Mesenchymal stem cell (in vitro differentiated cells and primary cell): ENCODE measurements around the gene GSTO2.
A peak's percentile ranks its signal among the peaks of the same experiment; 100 is the strongest.

ENCODE experiments used
- DNase-seq: peaks from one replicate; pipeline ENCODE4 v3.0.0-alpha.2; 2013
- H2AFZ ChIP-seq: one replicate; pipeline ENCODE4 v1.6.1; 2013; ENCODE audit warnings: low read depth, mild to moderate bottlenecking, control low read depth, inconsistent platforms, low read length, moderate library complexity
- H2AK5ac ChIP-seq: 2 replicates; pipeline ENCODE4 v1.6.1; 2013; ENCODE audit warnings: low read length, moderate library complexity, mild to moderate bottlenecking, inconsistent platforms; ENCODE audit not compliant: severe bottlenecking
- H2BK120ac ChIP-seq: one replicate; pipeline ENCODE4 v1.6.1; 2013; ENCODE audit warnings: low read depth, mild to moderate bottlenecking, inconsistent platforms, low read length, moderate library complexity
- H2BK12ac ChIP-seq, 2 experiments: one replicate each; pipeline ENCODE4 v1.6.1; 2013; ENCODE audit warnings: inconsistent platforms in 2 of 2, low read length in 2 of 2, mild to moderate bottlenecking in 2 of 2, moderate library complexity in 2 of 2, control low read depth in 1 of 2
- H2BK15ac ChIP-seq: one replicate; pipeline ENCODE4 v1.6.1; 2013; ENCODE audit warnings: mild to moderate bottlenecking, low read depth, inconsistent platforms; ENCODE audit not compliant: poor library complexity, severe bottlenecking
- H2BK5ac ChIP-seq: 2 replicates; pipeline ENCODE4 v1.6.1; 2013; ENCODE audit warnings: low read depth, mild to moderate bottlenecking, low read length, control low read depth, inconsistent platforms; ENCODE audit not compliant: poor library complexity, severe bottlenecking
- H3K14ac ChIP-seq, 2 experiments: one replicate each; pipeline ENCODE4 v1.6.1; 2013; ENCODE audit warnings: inconsistent platforms in 2 of 2, low read length in 2 of 2, control low read depth in 1 of 2, mild to moderate bottlenecking in 1 of 2, moderate library complexity in 1 of 2
- H3K18ac ChIP-seq, 2 experiments: one replicate each; pipeline ENCODE4 v1.6.1; 2013; ENCODE audit warnings: inconsistent platforms in 2 of 2, low read length in 2 of 2, control low read depth in 1 of 2, low read depth in 1 of 2, mild to moderate bottlenecking in 1 of 2
- H3K23ac ChIP-seq, 2 experiments: one replicate each; pipeline ENCODE4 v1.6.1; 2013; ENCODE audit warnings: inconsistent platforms in 2 of 2, low read length in 2 of 2, mild to moderate bottlenecking in 2 of 2, moderate library complexity in 2 of 2, control low read depth in 1 of 2
- H3K27ac ChIP-seq: 2 replicates; pipeline ENCODE4 v1.5.1; 2013; ENCODE audit warnings: mild to moderate bottlenecking, moderate library complexity, low read length, control low read depth, inconsistent platforms; ENCODE audit not compliant: poor library complexity, severe bottlenecking
- H3K27me3 ChIP-seq, 2 experiments: 2 replicates each; pipeline versions ENCODE4 v1.6.1 to v1.7.0; 2013; ENCODE audit warnings: low read length in 2 of 2, mild to moderate bottlenecking in 2 of 2, moderate library complexity in 2 of 2, control low read depth in 1 of 2, inconsistent platforms in 1 of 2; ENCODE audit not compliant: control insufficient read depth in 1 of 2, insufficient read depth in 1 of 2
- H3K36me3 ChIP-seq, 2 experiments: 2 replicates each; pipeline versions ENCODE4 v1.6.1 to v1.7.0; 2013; ENCODE audit warnings: low read length in 2 of 2, control low read depth in 1 of 2, inconsistent platforms in 1 of 2, low read depth in 1 of 2, mild to moderate bottlenecking in 1 of 2; ENCODE audit not compliant: insufficient read depth in 2 of 2, control insufficient read depth in 1 of 2
- H3K4ac ChIP-seq, 2 experiments: one replicate each; pipeline ENCODE4 v1.6.1; 2013; ENCODE audit warnings: inconsistent platforms in 2 of 2, low read length in 2 of 2, mild to moderate bottlenecking in 2 of 2, moderate library complexity in 2 of 2, control low read depth in 1 of 2, low read depth in 1 of 2
- H3K4me1 ChIP-seq: 2 replicates; pipeline ENCODE4 v1.6.1; 2013; ENCODE audit warnings: low read depth, low read length, control low read depth; ENCODE audit not compliant: control insufficient read depth, insufficient read depth
- H3K4me2 ChIP-seq: 2 replicates; pipeline ENCODE4 v1.6.1; 2013; ENCODE audit warnings: low read length, mild to moderate bottlenecking, inconsistent platforms; ENCODE audit not compliant: poor library complexity, severe bottlenecking
- H3K4me3 ChIP-seq, 2 experiments: 2 replicates each; pipeline versions ENCODE4 v1.5.1 to v1.7.0; 2013; ENCODE audit warnings: low read length in 2 of 2, mild to moderate bottlenecking in 2 of 2, control low read depth in 1 of 2, low read depth in 1 of 2; ENCODE audit not compliant: insufficient read depth in 1 of 2
- H3K79me1 ChIP-seq: replicated peaks from 2 replicates; pipeline ENCODE4 v1.6.1; 2013; ENCODE audit warnings: mild to moderate bottlenecking, control low read depth, low read length, inconsistent platforms; ENCODE audit not compliant: poor library complexity, severe bottlenecking
- H3K9ac ChIP-seq: 2 replicates; pipeline ENCODE4 v1.7.0; 2013; ENCODE audit warnings: mild to moderate bottlenecking, low read length, moderate library complexity
- H3K9me3 ChIP-seq: 2 replicates; pipeline ENCODE4 v1.7.0; 2013; ENCODE audit warnings: mild to moderate bottlenecking, low read length; ENCODE audit not compliant: control insufficient read depth
- H4K8ac ChIP-seq: one replicate; pipeline ENCODE4 v1.6.1; 2013; ENCODE audit warnings: inconsistent platforms, mild to moderate bottlenecking, low read length, moderate library complexity
- H4K91ac ChIP-seq: one replicate; pipeline ENCODE4 v1.6.1; 2013; ENCODE audit warnings: mild to moderate bottlenecking, low read length, inconsistent platforms
- WGBS: methylation state at CpG from one replicate; pipeline ENCODE4 v1.1.7; 2013; ENCODE audit warnings: mixed read lengths; 5-methylcytosine and 5-hydroxymethylcytosine counted together

The GSTO2 gene

GRCh38 chr10:104331208-104331838 is 62.3 kb downstream of the GSTO2 start:
- Histone ChIP-seq H3K23ac (peak overlapping the region in 1 of 2 experiments; percentile 23), H3K36me3 (peaks cover 14 to 36% of the 10 kb centered on the region in 2 experiments), H2BK5ac (peak overlapping the region; percentile 40), H3K9ac (peak overlapping the region; percentile 97), H4K91ac (peak overlapping the region; percentile 70), H3K27me3 (no peaks in the 10 kb centered on the region), H3K14ac (peak overlapping the region in 1 of 2 experiments; percentile 76), H3K4me3 (peak overlapping the region in 1 of 2 experiments; percentile 63), H2BK12ac (peak overlapping the region; percentile 86 to 98), H2AFZ (no peak overlapping the region), H3K27ac (peak overlapping the region; percentile 98), H3K18ac (peak overlapping the region; percentile 77 to 88), H3K79me1 (no peaks in the 10 kb centered on the region), H3K4ac (peak overlapping the region; percentile 30 to 73), H3K4me1 (peaks cover 67% of the 10 kb centered on the region), H2BK120ac (peak overlapping the region; percentile 23), H2AK5ac (peak overlapping the region; percentile 16), H2BK15ac (peak overlapping the region; percentile 90), H3K4me2 (peak overlapping the region; percentile 13), H4K8ac (no peak overlapping the region), H3K9me3 (no peaks in the 10 kb centered on the region)
- DNase-seq = peak; percentile 72
- whole genome bisulfite sequencing = 23% methylated on average over 9 of the region's 9 CpGs

- Histone ChIP-seq H3K4me2 (no peak overlapping the region), H3K14ac (peak overlapping the region in 1 of 2 experiments; percentile 5), H2BK15ac (no peak overlapping the region), H2BK120ac (peak overlapping the region; percentile 8), H3K4me3 (no peak overlapping the region), H2BK12ac (peak overlapping the region in 1 of 2 experiments; percentile 17), H2AK5ac (peak overlapping the region; percentile 8), H3K4me1 (peaks cover 61% of the 10 kb centered on the region), H3K4ac (peak overlapping the region in 1 of 2 experiments; percentile 2), H4K8ac (peak overlapping the region; percentile 21), H3K18ac (peak overlapping the region in 1 of 2 experiments; percentile 7), H3K9ac (peak overlapping the region; percentile 97), H3K23ac (no peak overlapping the region), H4K91ac (no peak overlapping the region), H3K27ac (peak overlapping the region; percentile 98), H3K27me3 (no peaks in the 10 kb centered on the region), H2BK5ac (no peak overlapping the region), H3K79me1 (no peaks in the 10 kb centered on the region), H3K9me3 (no peaks in the 10 kb centered on the region), H3K36me3 (peaks cover 10 to 35% of the 10 kb centered on the region in 2 experiments), H2AFZ (no peak overlapping the region)
- no peak for DNase-seq
- WGBS = 82% methylated on average over 10 of the region's 11 CpGs
Observed at GRCh38 chr10:104332243-104333031, 63.5 kb downstream of the GSTO2 start.

DNA sequence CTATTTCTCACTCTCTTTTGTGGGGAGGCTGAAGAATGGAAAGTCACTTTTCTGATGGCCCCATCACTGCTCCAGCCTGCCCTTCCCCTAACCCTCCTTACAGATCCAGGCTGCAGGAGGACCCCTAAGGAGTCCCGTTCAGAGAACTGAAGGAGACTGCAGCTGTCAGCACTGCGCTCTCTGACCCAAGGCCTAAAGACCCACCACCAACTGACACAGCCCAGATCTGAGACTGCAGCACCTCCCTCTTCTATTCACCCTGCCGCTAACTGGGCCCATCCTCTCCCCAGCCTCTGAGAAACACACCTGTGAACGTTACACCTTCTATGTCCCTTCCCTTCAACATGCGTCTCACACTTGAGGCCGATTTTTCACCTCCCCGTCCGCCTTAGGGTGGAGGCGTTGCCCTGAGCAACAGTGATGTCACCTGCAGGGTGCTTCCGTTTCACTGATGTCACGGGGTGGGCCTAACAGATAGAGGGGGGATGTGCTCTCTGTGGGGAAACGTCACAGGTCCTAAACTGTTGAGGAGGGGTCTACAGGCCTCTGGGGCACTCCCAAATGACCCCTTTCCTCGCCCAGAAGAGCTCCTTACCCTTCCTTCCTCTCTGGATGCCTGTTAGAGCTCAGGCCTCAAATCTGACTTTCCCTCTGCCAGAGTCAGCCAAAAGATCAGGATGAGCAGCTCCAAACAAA is 64.2 kb downstream of the GSTO2 start:
- Histone ChIP-seq H2BK15ac (peak overlapping the region; percentile 26), H3K4me3 (no peak overlapping the region), H4K91ac (peak overlapping the region; percentile 71), H3K27me3 (no peaks in the 10 kb centered on the region), H2BK12ac (peak overlapping the region; percentile 7 to 82), H3K9ac (no peak overlapping the region), H3K18ac (peak overlapping the region; percentile 13 to 63), H2BK5ac (no peak overlapping the region), H3K23ac (no peak overlapping the region), H3K14ac (no peak overlapping the region), H2AFZ (no peak overlapping the region), H2BK120ac (peak overlapping the region; percentile 8), H4K8ac (peak overlapping the region; percentile 76), H2AK5ac (peak overlapping the region; percentile 8), H3K36me3 (peaks cover 10 to 35% of the 10 kb centered on the region in 2 experiments), H3K4me1 (peaks cover 53% of the 10 kb centered on the region), H3K4ac (peak overlapping the region in 1 of 2 experiments; percentile 35), H3K9me3 (no peaks in the 10 kb centered on the region), H3K27ac (peak overlapping the region; percentile 98), H3K79me1 (no peaks in the 10 kb centered on the region), H3K4me2 (no peak overlapping the region)
- DNase-seq = no peak
- WGBS = 73% methylated on average over 11 of the region's 13 CpGs
